Left lung (tissue), 10 donors: ENCODE data around the gene MYL5. TPM values are rescaled to one million over a fixed set of nuclear protein-coding genes. Genes with fewer than 3 reads are reported as not detected.
A peak's percentile ranks its signal among the peaks of the same experiment; 100 is the strongest.
"Not testable (repeated sequence)": the region's sequence is repeated elsewhere in the genome, so short reads cannot be mapped to it uniquely, and the experiment has no call there.

Experiments
- ATAC-seq: fragments of 200-7000 bp; cut with Tn5 transposase; one replicate; pipeline ENCODE4 v1.9.1; 2020; ENCODE audit warnings: moderate library complexity
- DNase-seq, 4 donors: peaks; one replicate each; pipeline ENCODE4 v3.0.0-alpha.2; 2013 to 2020
- H3K27ac ChIP-seq, 2 donors: fragments of 200-600 bp; sonication (generic) in 1 of 2; one replicate each; pipeline versions ENCODE4 v1.5.0 to v1.8.0; 2020 to 2021
- H3K27me3 ChIP-seq, 2 donors: fragments of 200-600 bp; sonication (generic) in 1 of 2; one replicate each; pipeline versions ENCODE4 v1.5.0 to v1.8.0; 2020 to 2021
- H3K36me3 ChIP-seq, 2 donors: fragments of 200-600 bp; sonication (generic) in 1 of 2; one replicate each; pipeline versions ENCODE4 v1.5.0 to v1.8.0; 2020 to 2021
- H3K4me1 ChIP-seq, 2 donors: fragments of 200-600 bp; one replicate each; pipeline ENCODE4 v1.8.0; 2021
- H3K4me3 ChIP-seq, 2 donors: fragments of 200-600 bp; sonication (generic) in 1 of 2; one replicate each; pipeline versions ENCODE4 v1.5.0 to v1.8.0; 2020 to 2021; ENCODE audit warnings: mild to moderate bottlenecking in 1 of 2
- H3K9me3 ChIP-seq, 2 donors: fragments of 200-600 bp; sonication (generic) in 1 of 2; one replicate each; pipeline versions ENCODE4 v1.5.0 to v1.8.0; 2020 to 2021
- intact Hi-C, 2 donors: fragments of 100-400 bp; cut with DNase I; formaldehyde crosslinking; loops; one replicate each; pipeline versions ENCODE4 v1.11.2 to v1.14.2; 2022
- polyA plus RNA-seq, 6 donors: library from polyadenylated mRNA; unstranded; fragments of 120-200 nt; gene quantifications; one replicate each; pipeline ENCODE4 v1.2.1, GENCODE V29; 2013; ENCODE audit not compliant: insufficient read length in 6 of 6
- total RNA-seq, 2 donors: library from RNA; stranded (reverse); fragmentation: NEBNext Ultra II Directional; extraction: Animal tissue kit (Norgen Biotek cat#: 25700); gene quantifications; one replicate each; pipeline ENCODE4 v1.2.1, GENCODE V29; 2021
- TF ChIP-seq, protein P1 (sequence below), 2 donors: fragments of 200-600 bp; sonication (generic) in 1 of 2; IDR thresholded peaks; one replicate each; pipeline versions ENCODE4 v1.5.0 to v1.8.0; 2021; ENCODE audit warnings: antibody characterized with exemption in 2 of 2
- donor health status: DM: no; HTN: yes; CAD: no.
- donor health status: DM: no; HTN: no; CAD: no.

MYL5 gene
- total and polyA plus RNA-seq, 8 donors = 7.8 to 23.2 (median 17.5) TPM

DNA sequence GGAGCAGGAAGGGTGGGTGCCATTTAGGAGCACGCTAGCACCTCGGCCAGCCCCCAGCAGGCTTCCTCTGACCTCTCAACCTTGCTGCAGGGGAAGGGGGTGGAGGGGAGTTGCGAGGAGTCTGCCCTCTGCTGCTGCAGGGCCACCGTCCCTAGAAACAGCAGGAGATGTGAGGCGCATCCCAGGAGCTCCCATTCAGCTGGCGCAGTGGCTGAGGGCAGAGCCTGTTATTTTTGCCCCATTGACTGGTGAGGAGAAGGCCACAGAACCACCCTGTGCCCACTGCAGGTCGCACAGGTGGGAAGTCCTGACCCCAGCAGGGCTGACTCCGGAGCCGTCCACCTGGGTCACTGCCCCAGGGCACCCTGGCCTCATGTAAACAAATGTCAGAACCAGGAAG is 40.9 kb upstream of the MYL5 start:
- DNase-seq = peak in 1 of 4 donors; percentile 37
- Histone ChIP-seq H3K4me3 (no peak overlapping the region), H3K27ac (no peak overlapping the region), H3K4me1 (no peaks in the 10 kb centered on the region), H3K36me3 (no peaks in the 10 kb centered on the region), H3K27me3 (peaks cover 0 to 56% of the 10 kb centered on the region in 2 donors), H3K9me3 (peaks cover 0 to 3% of the 10 kb centered on the region in 2 donors)
- no peak for ATAC-seq
- intact Hi-C loops = no loop called here
- TF ChIP-seq, protein P1, sequence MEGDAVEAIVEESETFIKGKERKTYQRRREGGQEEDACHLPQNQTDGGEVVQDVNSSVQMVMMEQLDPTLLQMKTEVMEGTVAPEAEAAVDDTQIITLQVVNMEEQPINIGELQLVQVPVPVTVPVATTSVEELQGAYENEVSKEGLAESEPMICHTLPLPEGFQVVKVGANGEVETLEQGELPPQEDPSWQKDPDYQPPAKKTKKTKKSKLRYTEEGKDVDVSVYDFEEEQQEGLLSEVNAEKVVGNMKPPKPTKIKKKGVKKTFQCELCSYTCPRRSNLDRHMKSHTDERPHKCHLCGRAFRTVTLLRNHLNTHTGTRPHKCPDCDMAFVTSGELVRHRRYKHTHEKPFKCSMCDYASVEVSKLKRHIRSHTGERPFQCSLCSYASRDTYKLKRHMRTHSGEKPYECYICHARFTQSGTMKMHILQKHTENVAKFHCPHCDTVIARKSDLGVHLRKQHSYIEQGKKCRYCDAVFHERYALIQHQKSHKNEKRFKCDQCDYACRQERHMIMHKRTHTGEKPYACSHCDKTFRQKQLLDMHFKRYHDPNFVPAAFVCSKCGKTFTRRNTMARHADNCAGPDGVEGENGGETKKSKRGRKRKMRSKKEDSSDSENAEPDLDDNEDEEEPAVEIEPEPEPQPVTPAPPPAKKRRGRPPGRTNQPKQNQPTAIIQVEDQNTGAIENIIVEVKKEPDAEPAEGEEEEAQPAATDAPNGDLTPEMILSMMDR (IDR thresholded peaks at IDR 0.05) = no peak

DNA sequence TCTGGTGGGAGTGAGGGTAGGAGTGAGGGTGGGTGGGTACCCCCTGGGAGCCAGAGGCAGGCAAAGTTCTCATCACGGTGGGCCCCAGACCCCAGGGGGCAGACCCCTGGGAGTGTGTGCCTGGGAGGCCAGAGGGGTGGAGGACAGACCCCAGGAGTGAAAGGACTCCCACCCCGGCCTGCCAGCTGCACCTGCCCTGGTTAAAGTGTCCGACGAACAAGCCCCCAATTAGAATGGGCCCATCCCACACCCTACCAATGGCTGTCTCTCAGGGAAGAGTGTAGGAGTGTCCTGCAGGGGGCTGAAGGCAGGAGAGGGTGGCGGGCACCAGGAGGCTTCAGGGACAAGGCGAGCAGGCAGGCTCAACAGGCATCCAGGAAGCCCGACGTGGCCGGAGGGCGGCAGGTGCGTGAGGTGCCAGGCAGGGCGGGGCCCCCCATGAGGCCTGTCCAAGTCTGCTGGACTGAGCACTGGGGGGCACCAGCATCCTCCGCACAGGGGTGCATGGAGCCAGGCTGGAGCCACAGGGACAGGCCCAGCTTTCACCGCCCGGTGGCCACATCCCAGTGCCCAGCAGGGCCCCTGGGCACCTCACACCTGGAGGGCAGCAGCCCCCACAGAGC is 40.3 kb upstream of the MYL5 start:
- Histone ChIP-seq H3K4me1 (no peaks in the 10 kb centered on the region), H3K9me3 (peaks cover 0 to 3% of the 10 kb centered on the region in 2 donors), H3K27ac (no peak overlapping the region), H3K27me3 (peaks cover 0 to 54% of the 10 kb centered on the region in 2 donors), H3K4me3 (no peak overlapping the region), H3K36me3 (no peaks in the 10 kb centered on the region)
- intact Hi-C loops = no loop called here
- ATAC-seq (no peak), DNase-seq (peak in 1 of 4 donors; percentile 58)
- TF ChIP-seq, protein P1 (IDR thresholded peaks at IDR 0.05) = no peak

DNA sequence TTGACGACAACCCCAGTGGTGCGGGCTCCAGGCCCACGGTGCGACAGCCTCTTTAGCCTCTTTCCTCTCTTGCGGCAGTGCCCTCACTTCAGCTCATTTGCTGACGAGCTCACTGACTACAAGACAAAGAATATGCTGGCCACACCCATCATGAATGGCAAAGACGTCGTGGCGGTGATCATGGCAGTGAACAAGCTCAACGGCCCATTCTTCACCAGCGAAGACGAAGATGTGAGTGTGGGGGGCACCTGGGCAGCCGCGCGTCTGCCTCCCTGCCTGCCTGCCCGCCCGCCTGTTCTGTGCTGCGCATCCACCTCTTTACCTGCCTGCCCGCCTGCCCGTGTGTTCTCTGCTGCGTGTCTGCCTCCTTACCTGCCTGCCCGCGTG is 39.8 kb upstream of the MYL5 start:
- DNase-seq (peak in 1 of 4 donors; percentile 37), ATAC-seq (no peak)
- no peak overlapping the region for H3K27ac ChIP-seq
- intact Hi-C loops = no loop called here
- H3K9me3 ChIP-seq = peaks cover 0 to 3% of the 10 kb centered on the region in 2 donors
- TF ChIP-seq, protein P1 (IDR thresholded peaks at IDR 0.05) = no peak
- H3K27me3 ChIP-seq = peaks cover 0 to 54% of the 10 kb centered on the region in 2 donors
- H3K4me3 ChIP-seq = no peak overlapping the region
- no peaks in the 10 kb centered on the region for H3K4me1 ChIP-seq
- no peaks in the 10 kb centered on the region for H3K36me3 ChIP-seq

DNA sequence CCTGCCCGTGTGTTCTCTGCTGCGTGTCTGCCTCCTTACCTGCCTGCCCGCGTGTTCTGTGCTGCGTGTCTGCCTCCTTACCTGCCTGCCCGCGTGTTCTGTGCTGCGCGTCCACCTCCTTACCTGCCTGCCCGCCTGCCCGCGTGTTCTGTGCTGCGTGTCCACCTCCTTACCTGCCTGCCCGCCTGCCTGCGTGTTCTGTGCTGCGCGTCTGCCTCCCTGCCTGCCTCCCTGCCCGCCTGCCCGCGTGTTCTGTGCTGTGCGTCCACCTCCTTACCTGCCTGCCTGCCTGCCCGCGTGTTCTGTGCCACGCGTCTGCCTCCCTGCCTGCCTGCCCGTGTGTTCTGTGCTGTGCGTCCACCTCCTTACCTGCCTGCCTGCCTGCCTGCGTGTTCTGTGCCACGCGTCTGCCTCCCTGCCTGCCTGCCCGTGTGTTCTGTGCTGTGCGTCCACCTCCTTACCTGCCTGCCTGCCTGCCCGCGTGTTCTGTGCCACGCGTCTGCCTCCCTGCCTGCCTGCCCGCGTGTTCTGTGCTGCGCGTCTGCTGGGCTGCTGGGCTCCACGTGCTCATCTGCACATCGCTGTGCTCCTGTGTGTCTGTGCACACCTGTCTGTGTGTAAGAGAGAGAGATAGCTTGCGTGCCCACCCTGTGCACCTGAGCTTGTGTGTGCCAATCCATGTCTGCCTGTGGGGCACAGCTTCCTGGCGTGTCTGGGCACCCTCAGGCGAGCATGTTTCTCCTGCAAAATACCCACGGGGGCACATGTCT is 39.1 kb upstream of the MYL5 start:
- H3K27ac ChIP-seq, H3K36me3 ChIP-seq, H3K4me1 ChIP-seq, H3K9me3 ChIP-seq, ATAC-seq, H3K4me3 ChIP-seq, intact Hi-C loops: not testable (repeated sequence)
- DNase-seq = peak in 1 of 4 donors; percentile 53
- peaks cover 0 to 54% of the 10 kb centered on the region in 2 donors for H3K27me3 ChIP-seq

DNA sequence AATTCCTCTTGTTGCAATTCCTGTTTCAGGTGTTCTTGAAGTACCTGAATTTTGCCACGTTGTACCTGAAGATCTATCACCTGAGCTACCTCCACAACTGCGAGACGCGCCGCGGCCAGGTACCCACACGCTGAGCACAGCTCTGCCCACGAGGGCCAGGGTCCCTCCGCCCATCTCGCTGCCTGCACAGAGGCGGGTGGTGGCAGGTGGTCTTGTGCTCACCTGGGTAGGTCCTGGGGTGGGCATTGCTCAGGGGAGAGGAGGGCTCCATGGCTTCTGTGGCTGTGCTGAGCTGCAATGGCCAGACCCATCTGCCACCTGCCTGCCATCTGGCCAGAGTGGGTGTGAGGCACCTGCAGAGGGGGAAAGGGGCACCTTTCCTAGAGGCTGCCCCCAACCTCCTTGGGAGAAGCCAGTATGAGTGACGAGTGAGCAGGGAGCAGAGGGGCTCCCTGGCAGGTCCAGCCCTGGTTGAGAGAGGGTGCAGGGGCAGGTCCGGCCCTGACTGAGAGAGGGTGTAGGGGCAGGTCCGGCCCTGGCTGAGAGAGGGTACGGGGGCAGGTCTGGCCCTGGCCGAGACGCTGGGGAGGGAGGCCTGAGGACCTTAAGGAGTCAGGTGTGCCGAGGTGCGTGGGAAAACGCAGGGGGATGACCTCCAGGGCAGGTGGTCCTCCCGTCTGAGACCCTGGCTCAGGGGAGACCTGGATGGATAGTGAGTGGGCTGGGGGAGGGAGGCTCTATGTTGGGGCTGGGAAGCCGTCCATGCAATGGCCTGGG is 38.3 kb upstream of the MYL5 start:
- H3K9me3 ChIP-seq = peaks cover 0 to 3% of the 10 kb centered on the region in 2 donors
- no peak overlapping the region for H3K27ac ChIP-seq
- TF ChIP-seq, protein P1 (IDR thresholded peaks at IDR 0.05) = no peak
- H3K4me3 ChIP-seq = no peak overlapping the region
- intact Hi-C loops = no loop called here
- DNase-seq (peak in 1 of 4 donors; percentile 77), ATAC-seq (no peak)
- H3K27me3 ChIP-seq = peaks cover 0 to 52% of the 10 kb centered on the region in 2 donors
- no peaks in the 10 kb centered on the region for H3K4me1 ChIP-seq
- H3K36me3 ChIP-seq = no peaks in the 10 kb centered on the region
